Activated gamma-delta T cell treated with anti-CD3 and anti-CD28 coated beads, Interleukin-2, amount 50 U/mL, for 16 hours (primary cell): Measurements from ENCODE around the gene ZNF236.
"Not testable (repeated sequence)": the region's sequence is repeated elsewhere in the genome, so short reads cannot be mapped to it uniquely, and the experiment has no call there.

Experiments
- DNase-seq: peaks from one replicate; pipeline ENCODE4 v3.0.0-alpha.2; 2020; ENCODE audit warnings: low read depth

The ZNF236 gene

GRCh38 chr18:76951456-76952247 lies 129.3 kb downstream of the ZNF236 start:
- DNase-seq = no peak

GRCh38 chr18:76952747-76953146 lies 130.4 kb downstream of the ZNF236 start:
- DNase-seq = no peak

GRCh38 chr18:76953156-76953555 lies 130.8 kb downstream of the ZNF236 start:
- no peak for DNase-seq

GRCh38 chr18:76953583-76954233 lies 131.4 kb downstream of the ZNF236 start:
- no peak for DNase-seq

GRCh38 chr18:76955524-76956170 lies 133.3 kb downstream of the ZNF236 start:
- no peak for DNase-seq

GRCh38 chr18:76956648-76957047 lies 134.3 kb downstream of the ZNF236 start:
- no peak for DNase-seq

GRCh38 chr18:76957384-76958355 lies 135.3 kb downstream of the ZNF236 start:
- no peak for DNase-seq

- no peak for DNase-seq
Observed at GRCh38 chr18:76958692-76959341, 136.5 kb downstream of the ZNF236 start.

GRCh38 chr18:76959605-76960004 lies 137.2 kb downstream of the ZNF236 start:
- DNase-seq = no peak

- DNase-seq = no peak
Observed at GRCh38 chr18:76960528-76961035, 138.2 kb downstream of the ZNF236 start.

GRCh38 chr18:76962851-76963250 lies 140.5 kb downstream of the ZNF236 start:
- no peak for DNase-seq

- no peak for DNase-seq
Observed at GRCh38 chr18:76963936-76964335, 141.6 kb downstream of the ZNF236 start.

- not testable (repeated sequence) for DNase-seq
Observed at GRCh38 chr18:76965555-76966151, 143.3 kb downstream of the ZNF236 start.

- not testable (repeated sequence) for DNase-seq
Observed at GRCh38 chr18:76967299-76967698, 144.9 kb downstream of the ZNF236 start.

GRCh38 chr18:76967721-76968472 lies 145.5 kb downstream of the ZNF236 start:
- no peak for DNase-seq

- no peak for DNase-seq
Observed at GRCh38 chr18:76970770-76971559, 148.6 kb downstream of the ZNF236 start.

- no peak for DNase-seq
Observed at GRCh38 chr18:76972241-76972640, 149.9 kb downstream of the ZNF236 start.

- DNase-seq = no peak
Observed at GRCh38 chr18:76972846-76973519, 150.6 kb downstream of the ZNF236 start.
